HG03196 (cell line): ENCODE results near the gene HADHB.

ENCODE experiments used
- ATAC-seq: cut with Tn5 transposase; IDR thresholded peaks from one replicate; pipeline ENCODE4 v1.9.1; 2021; ENCODE audit not compliant: unreplicated experiment

HADHB gene

GRCh38 chr2:26244309-26245230 is at the start of gene HADHB, which contains the start of gene HADHA:
Gene HADHB (plus strand): TSS chr2:26244939. CDS start chr2:26254255, 9,316 bp downstream.
Gene HADHA (minus strand): TSS chr2:26244632. CDS start chr2:26244596, 36 bp downstream.
- ATAC-seq, result peak; percentile 66

GRCh38 chr2:26195040-26195984 is 49.4 kb upstream of the HADHB start:
- no peak for ATAC-seq

- no peak for ATAC-seq
These were observed 47.9 kb upstream of the HADHB start for GRCh38 chr2:26196683-26197418.

GRCh38 chr2:26197516-26197915 is 47.2 kb upstream of the HADHB start:
- ATAC-seq, result no peak

- ATAC-seq, result no peak
These were observed 41.7 kb upstream of the HADHB start for GRCh38 chr2:26202981-26203490.

- no peak for ATAC-seq
These were observed 40.8 kb upstream of the HADHB start for GRCh38 chr2:26203906-26204305.

- no peak for ATAC-seq
These were observed 32.7 kb upstream of the HADHB start for GRCh38 chr2:26212011-26212410.

GRCh38 chr2:26214759-26215158 is 30.0 kb upstream of the HADHB start:
- ATAC-seq, result no peak

GRCh38 chr2:26215833-26216232 is 28.9 kb upstream of the HADHB start:
- ATAC-seq, result no peak

- ATAC-seq, result no peak
These were observed 28.2 kb upstream of the HADHB start for GRCh38 chr2:26216587-26216986.

- ATAC-seq, result no peak
These were observed 27.0 kb upstream of the HADHB start for GRCh38 chr2:26217720-26218119.

GRCh38 chr2:26223018-26223417 is 21.7 kb upstream of the HADHB start:
- no peak for ATAC-seq

GRCh38 chr2:26224095-26224494 is 20.6 kb upstream of the HADHB start:
- no peak for ATAC-seq

GRCh38 chr2:26229595-26229994 is 15.1 kb upstream of the HADHB start:
- ATAC-seq, result no peak

- ATAC-seq, result no peak
These were observed 13.9 kb upstream of the HADHB start for GRCh38 chr2:26230806-26231205.

- no peak for ATAC-seq
These were observed 9.7 kb upstream of the HADHB start for GRCh38 chr2:26235089-26235488.

GRCh38 chr2:26237868-26238267 is 6.9 kb upstream of the HADHB start:
- no peak for ATAC-seq

GRCh38 chr2:26238311-26238958 is 6.3 kb upstream of the HADHB start:
- no peak for ATAC-seq

- ATAC-seq, result no peak
These were observed 2.8 kb upstream of the HADHB start for GRCh38 chr2:26241928-26242436.
